ENCODE results near the gene KRTAP5-6. TPM values are rescaled to one million over a fixed set of nuclear protein-coding genes. Genes with fewer than 3 reads are reported as not detected.
A peak's percentile ranks its signal among the peaks of the same experiment; 100 is the strongest.
"Not testable (repeated sequence)": the region's sequence is repeated elsewhere in the genome, so short reads cannot be mapped to it uniquely, and the experiment has no call there.

The KRTAP5-6 gene
- total and polyA plus RNA-seq, 4 donors, result not detected

- not testable (repeated sequence) for DNase-seq (ENCODE audit: low read depth in 4 of 6, low spot score in 6 of 6); H3K9me3 ChIP-seq (ENCODE audit: control insufficient read depth, insufficient read depth, low read length); H3K4me1 ChIP-seq (ENCODE audit: control insufficient read depth, insufficient read depth, low read length); H3K27ac ChIP-seq (ENCODE audit: low read depth, low read length); H3K4me3 ChIP-seq (ENCODE audit: low read depth, low read length); H3K36me3 ChIP-seq (ENCODE audit: control insufficient read depth, insufficient read depth, low read length); H3K27me3 ChIP-seq (ENCODE audit: control insufficient read depth, insufficient read depth, low read length)
- 79% methylated on average over 8 of the region's 25 CpGs for WGBS (ENCODE audit: insufficient coverage)
Measured at GRCh38 chr11:1661454-1662269, 35.3 kb upstream of the KRTAP5-6 start.

GRCh38 chr11:1662699-1663283 lies 34.2 kb upstream of the KRTAP5-6 start:
- not testable (repeated sequence) for H3K4me3 ChIP-seq (ENCODE audit: low read depth, low read length); H3K27ac ChIP-seq (ENCODE audit: low read depth, low read length); H3K4me1 ChIP-seq (ENCODE audit: control insufficient read depth, insufficient read depth, low read length); H3K36me3 ChIP-seq (ENCODE audit: control insufficient read depth, insufficient read depth, low read length); DNase-seq (ENCODE audit: low read depth in 4 of 6, low spot score in 6 of 6); H3K9me3 ChIP-seq (ENCODE audit: control insufficient read depth, insufficient read depth, low read length); H3K27me3 ChIP-seq (ENCODE audit: control insufficient read depth, insufficient read depth, low read length)
- WGBS (ENCODE audit: insufficient coverage), result 70% methylated on average over 9 of the region's 18 CpGs

- Histone ChIP-seq H3K4me3 (ENCODE audit: low read depth, low read length) (no peak overlapping the region), H3K36me3 (ENCODE audit: control insufficient read depth, insufficient read depth, low read length) (no peaks in the 10 kb centered on the region), H3K4me1 (ENCODE audit: control insufficient read depth, insufficient read depth, low read length) (peaks cover 12% of the 10 kb centered on the region), H3K27ac (ENCODE audit: low read depth, low read length) (no peak overlapping the region), H3K27me3 (ENCODE audit: control insufficient read depth, insufficient read depth, low read length) (no peaks in the 10 kb centered on the region), H3K9me3 (ENCODE audit: control insufficient read depth, insufficient read depth, low read length) (no peaks in the 10 kb centered on the region)
- no peak for DNase-seq (ENCODE audit: low read depth in 4 of 6, low spot score in 6 of 6)
- WGBS (ENCODE audit: insufficient coverage), result 92% methylated on average over 4 of the region's 8 CpGs
Measured at GRCh38 chr11:1665313-1665712, 31.7 kb upstream of the KRTAP5-6 start.

GRCh38 chr11:1667121-1667850 lies 29.7 kb upstream of the KRTAP5-6 start:
- no peaks in the 10 kb centered on the region for H3K27me3 ChIP-seq (ENCODE audit: control insufficient read depth, insufficient read depth, low read length)
- WGBS (ENCODE audit: insufficient coverage), result 87% methylated on average over 24 of the region's 24 CpGs

GRCh38 chr11:1667906-1668305 lies 29.1 kb upstream of the KRTAP5-6 start:
- Histone ChIP-seq H3K27ac (ENCODE audit: low read depth, low read length) (no peak overlapping the region), H3K27me3 (ENCODE audit: control insufficient read depth, insufficient read depth, low read length) (no peaks in the 10 kb centered on the region), H3K4me3 (ENCODE audit: low read depth, low read length) (no peak overlapping the region), H3K36me3 (ENCODE audit: control insufficient read depth, insufficient read depth, low read length) (no peaks in the 10 kb centered on the region), H3K9me3 (ENCODE audit: control insufficient read depth, insufficient read depth, low read length) (no peaks in the 10 kb centered on the region), H3K4me1 (ENCODE audit: control insufficient read depth, insufficient read depth, low read length) (peaks cover 10% of the 10 kb centered on the region)
- no peak for DNase-seq (ENCODE audit: low read depth in 4 of 6, low spot score in 6 of 6)
- WGBS (ENCODE audit: insufficient coverage), result 45% methylated on average over 14 of the region's 16 CpGs

More at GRCh38 chr11:1667121-1667850, 29.7 kb upstream of the KRTAP5-6 start:
- no peaks in the 10 kb centered on the region for H3K9me3 ChIP-seq (ENCODE audit: control insufficient read depth, insufficient read depth, low read length)
- H3K36me3 ChIP-seq (ENCODE audit: control insufficient read depth, insufficient read depth, low read length), result no peaks in the 10 kb centered on the region
- peaks cover 10% of the 10 kb centered on the region for H3K4me1 ChIP-seq (ENCODE audit: control insufficient read depth, insufficient read depth, low read length)
- no peak overlapping the region for H3K4me3 ChIP-seq (ENCODE audit: low read depth, low read length)
- no peak for DNase-seq (ENCODE audit: low read depth in 4 of 6, low spot score in 6 of 6)
- H3K27ac ChIP-seq (ENCODE audit: low read depth, low read length), result no peak overlapping the region

- no peak for DNase-seq (ENCODE audit: low read depth in 4 of 6, low spot score in 6 of 6)
- Histone ChIP-seq H3K36me3 (ENCODE audit: control insufficient read depth, insufficient read depth, low read length) (no peaks in the 10 kb centered on the region), H3K9me3 (ENCODE audit: control insufficient read depth, insufficient read depth, low read length) (no peaks in the 10 kb centered on the region), H3K4me1 (ENCODE audit: control insufficient read depth, insufficient read depth, low read length) (peaks cover 10% of the 10 kb centered on the region), H3K27ac (ENCODE audit: low read depth, low read length) (no peak overlapping the region), H3K27me3 (ENCODE audit: control insufficient read depth, insufficient read depth, low read length) (no peaks in the 10 kb centered on the region), H3K4me3 (ENCODE audit: low read depth, low read length) (no peak overlapping the region)
- WGBS (ENCODE audit: insufficient coverage), result 70% methylated on average over 13 of the region's 13 CpGs
Measured at GRCh38 chr11:1668911-1669473, 28.0 kb upstream of the KRTAP5-6 start.

GRCh38 chr11:1669546-1670218 lies 27.3 kb upstream of the KRTAP5-6 start:
- Histone ChIP-seq H3K4me1 (ENCODE audit: control insufficient read depth, insufficient read depth, low read length) (peaks cover 10% of the 10 kb centered on the region), H3K27ac (ENCODE audit: low read depth, low read length) (no peak overlapping the region), H3K36me3 (ENCODE audit: control insufficient read depth, insufficient read depth, low read length) (no peaks in the 10 kb centered on the region), H3K9me3 (ENCODE audit: control insufficient read depth, insufficient read depth, low read length) (no peaks in the 10 kb centered on the region), H3K27me3 (ENCODE audit: control insufficient read depth, insufficient read depth, low read length) (no peaks in the 10 kb centered on the region), H3K4me3 (ENCODE audit: low read depth, low read length) (no peak overlapping the region)
- DNase-seq (ENCODE audit: low read depth in 4 of 6, low spot score in 6 of 6), result peak in 2 of 6 donors; percentile 47 to 53
- WGBS (ENCODE audit: insufficient coverage), result 64% methylated on average over 21 of the region's 21 CpGs

- WGBS (ENCODE audit: insufficient coverage), result 90% methylated on average over 1 of the region's 1 CpG
- DNase-seq (ENCODE audit: low read depth in 4 of 6, low spot score in 6 of 6); H3K4me3 ChIP-seq (ENCODE audit: low read depth, low read length); H3K36me3 ChIP-seq (ENCODE audit: control insufficient read depth, insufficient read depth, low read length); H3K27ac ChIP-seq (ENCODE audit: low read depth, low read length); H3K27me3 ChIP-seq (ENCODE audit: control insufficient read depth, insufficient read depth, low read length); H3K9me3 ChIP-seq (ENCODE audit: control insufficient read depth, insufficient read depth, low read length): not testable (repeated sequence)
- peaks cover 10% of the 10 kb centered on the region for H3K4me1 ChIP-seq (ENCODE audit: control insufficient read depth, insufficient read depth, low read length)
Measured at GRCh38 chr11:1670457-1670856, 26.5 kb upstream of the KRTAP5-6 start.

GRCh38 chr11:1670905-1671371 lies 26.1 kb upstream of the KRTAP5-6 start:
- no peak for DNase-seq (ENCODE audit: low read depth in 4 of 6, low spot score in 6 of 6)

More at GRCh38 chr11:1670905-1671371, 26.1 kb upstream of the KRTAP5-6 start:
- Histone ChIP-seq H3K27ac (ENCODE audit: low read depth, low read length) (no peak overlapping the region), H3K4me3 (ENCODE audit: low read depth, low read length) (no peak overlapping the region), H3K4me1 (ENCODE audit: control insufficient read depth, insufficient read depth, low read length) (peaks cover 10% of the 10 kb centered on the region), H3K36me3 (ENCODE audit: control insufficient read depth, insufficient read depth, low read length) (no peaks in the 10 kb centered on the region), H3K27me3 (ENCODE audit: control insufficient read depth, insufficient read depth, low read length) (no peaks in the 10 kb centered on the region), H3K9me3 (ENCODE audit: control insufficient read depth, insufficient read depth, low read length) (no peaks in the 10 kb centered on the region)
- 97% methylated on average over 9 of the region's 11 CpGs for WGBS (ENCODE audit: insufficient coverage)

Measured in spinal cord (tissue), 10 donors.